ENCODE data around the gene SPRR2F. TPM values are rescaled to one million over a fixed set of nuclear protein-coding genes. Genes with fewer than 3 reads are reported as not detected.

Gene SPRR2F
- total and polyA plus RNA-seq, 2 experiments from 2014 or later: 0.44 TPM; not detected in 1

GRCh38 chr1:153120945-153121344 lies 7.6 kb upstream of the SPRR2F start:
- ATAC-seq (no peak), DNase-seq (ENCODE audit: low spot score) (no peak)
- no peak overlapping the region for H3K4me3 Mint-ChIP-seq
- Histone ChIP-seq H2AFZ (no peak overlapping the region), H3K4me1 (ENCODE audit: insufficient read depth) (peaks cover 6% of the 10 kb centered on the region; the same call in 1 of the 2 replicates), H3K27ac (ENCODE audit: low read depth) (no peak overlapping the region), H3K4me3 (no peak overlapping the region), H3K27me3 (ENCODE audit: insufficient read depth) (no peaks in the 10 kb centered on the region), H3F3A (replicated peaks; ENCODE audit: low read depth) (0 out of 2 replicates have a peak, but pooled peaks cover 3% of the 10 kb centered on the region), H4K20me1 (replicated peaks; ENCODE audit: insufficient read depth) (no peaks in the 10 kb centered on the region), H3K36me3 (ENCODE audit: insufficient read depth) (peaks cover 4% of the 10 kb centered on the region; the same call in 1 of the 2 replicates), H3K79me2 (replicated peaks; ENCODE audit: insufficient read depth) (no peaks in the 10 kb centered on the region), H3K4me2 (no peak overlapping the region), H3K9me2 (ENCODE audit: insufficient read depth) (0 out of 2 replicates have a peak, but pooled peaks cover under 1% of the 10 kb centered on the region)
- H3K4me1 Mint-ChIP-seq: peaks cover 42% of the 10 kb centered on the region
- no peak for TF ChIP-seq POLR2AphosphoS5 (IDR thresholded peaks at IDR 0.05; ENCODE audit: low read depth)
- TF ChIP-seq ETS1 (IDR thresholded peaks at IDR 0.05): no peak
- no peak for TF ChIP-seq CTCF (conservative IDR thresholded peaks at IDR 0.05; ENCODE audit: low read depth in 2 of 2)
- TF ChIP-seq STAT1 (IDR thresholded peaks at IDR 0.05; ENCODE audit: unreplicated experiment): no peak
- TF ChIP-seq ZNF462 (CRISPR knock-in tag; IDR thresholded peaks at IDR 0.05): no peak
- TF ChIP-seq EZH2 (IDR thresholded peaks at IDR 0.05; ENCODE audit: low read depth, unreplicated experiment): no peak
- no peak for TF ChIP-seq REST (IDR thresholded peaks at IDR 0.05; ENCODE audit: unreplicated experiment)
- no peak for TF ChIP-seq JUNB (IDR thresholded peaks at IDR 0.05; ENCODE audit: unreplicated experiment)
- TF ChIP-seq ZNF331 (CRISPR knock-in tag; IDR thresholded peaks at IDR 0.05; ENCODE audit: low read depth): no peak
- TF ChIP-seq ZNF114 (CRISPR knock-in tag; IDR thresholded peaks at IDR 0.05): no peak
- TF ChIP-seq EZH2phosphoT487 (IDR thresholded peaks at IDR 0.05; ENCODE audit: unreplicated experiment): no peak
- no peak for TF ChIP-seq NANOG (IDR thresholded peaks at IDR 0.05; ENCODE audit: borderline replicate concordance)
- TF ChIP-seq CREB1 (CRISPR knock-in tag; IDR thresholded peaks at IDR 0.05; ENCODE audit: low read depth): no peak
- peak overlapping the region; percentile 69; the same call in 1 of the 2 replicates for H3K27ac Mint-ChIP-seq
- peaks cover 35% of the 10 kb centered on the region for H3K9me3 Mint-ChIP-seq
- no peaks in the 10 kb centered on the region for H3K27me3 Mint-ChIP-seq (ENCODE audit: insufficient read depth, low read depth, poor library complexity)
- H3K36me3 Mint-ChIP-seq (ENCODE audit: low read depth): peaks cover 25% of the 10 kb centered on the region

Data from GM23338 (cell line).